ENCODE data around the gene AMBN.

Gene AMBN

DNA sequence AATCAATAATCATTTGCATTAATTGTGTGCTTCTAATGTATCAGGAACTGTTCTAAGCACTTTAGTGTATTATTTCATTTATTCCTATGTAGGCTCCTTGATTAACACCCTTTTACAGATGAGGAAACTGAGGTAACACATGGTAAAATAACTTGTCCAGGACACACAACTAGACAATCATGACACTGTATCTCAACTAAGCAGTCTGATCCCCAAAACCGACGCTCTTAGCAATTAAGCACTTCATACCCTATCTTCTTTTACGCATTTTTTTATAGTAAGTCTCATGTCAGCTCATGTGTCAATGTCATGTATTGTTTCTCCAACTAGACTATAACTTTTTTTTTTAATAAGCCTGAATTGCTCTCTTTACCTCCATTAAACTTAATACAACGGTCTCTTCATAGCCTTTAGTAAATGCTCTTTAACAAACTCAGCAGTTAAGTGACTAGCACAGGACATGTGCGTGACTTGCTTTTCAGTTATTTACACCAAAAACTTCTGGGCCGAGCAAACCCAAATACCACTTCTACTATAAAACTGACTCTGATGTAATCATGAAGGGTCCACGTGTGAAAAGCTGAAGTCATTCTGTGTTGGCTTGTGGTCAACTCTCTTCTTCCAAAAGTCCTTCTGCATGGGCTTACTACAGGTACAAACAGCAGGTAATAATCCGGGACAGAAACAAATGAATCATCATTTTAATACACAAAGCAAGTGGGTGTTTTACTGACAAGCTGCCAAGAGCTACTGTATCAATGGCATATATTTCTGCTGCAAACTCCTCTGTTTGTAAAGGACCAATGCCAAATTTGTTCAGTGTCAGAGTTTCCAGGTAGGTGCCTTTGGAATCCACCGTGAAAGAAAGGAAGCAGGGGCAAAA lies 7.9 kb upstream of the AMBN start:
- H3K36me3 ChIP-seq (ENCODE audit: control insufficient read depth, insufficient read depth, low read length), result no peaks in the 10 kb centered on the region
- no peak overlapping the region for H2BK120ac ChIP-seq (ENCODE audit: low read depth, low read length)
- WGBS (ENCODE audit: extremely low coverage, insufficient coverage, low lambda C conversion rate), result no CpG with 5 or more reads among the region's 9 CpGs
- H3K18ac ChIP-seq (ENCODE audit: low read length), result no peak overlapping the region
- no peak overlapping the region for H4K8ac ChIP-seq (ENCODE audit: low read depth, low read length)
- H3K4ac ChIP-seq (ENCODE audit: low read depth, low read length), result no peak overlapping the region
- no peaks in the 10 kb centered on the region for H3K79me2 ChIP-seq (ENCODE audit: control insufficient read depth, insufficient read depth, low read length)
- no peaks in the 10 kb centered on the region for H3K79me1 ChIP-seq (ENCODE audit: low read length)
- H2AK5ac ChIP-seq (ENCODE audit: low read length), result no peak overlapping the region
- H3K27me3 ChIP-seq (ENCODE audit: insufficient read depth, low read length, poor library complexity), result no peaks in the 10 kb centered on the region
- H3K4me2 ChIP-seq (ENCODE audit: low read length), result no peak overlapping the region
- H3K4me1 ChIP-seq (ENCODE audit: control insufficient read depth, low read depth, low read length), result no peaks in the 10 kb centered on the region
- no peak overlapping the region for H3K4me3 ChIP-seq (ENCODE audit: low read length)
- H2BK15ac ChIP-seq (replicated peaks; ENCODE audit: low read depth), result no peak overlapping the region
- no peak overlapping the region for H3K27ac ChIP-seq (ENCODE audit: low read depth, low read length)
- H2BK5ac ChIP-seq (ENCODE audit: low read length), result no peak overlapping the region
- DNase-seq, result no peak
- no peak overlapping the region for H3K9ac ChIP-seq (ENCODE audit: low read length)
- no peak overlapping the region for H3K23ac ChIP-seq (ENCODE audit: low read length)
- no peak overlapping the region for H4K5ac ChIP-seq (ENCODE audit: low read length)
- no peak overlapping the region for H3K56ac ChIP-seq (ENCODE audit: low read length)

- no peak overlapping the region for H2AK5ac ChIP-seq (ENCODE audit: low read length)
- H2BK15ac ChIP-seq (replicated peaks; ENCODE audit: low read depth), result no peak overlapping the region
- H3K4me2 ChIP-seq (ENCODE audit: low read length), result no peak overlapping the region
- H4K8ac ChIP-seq (ENCODE audit: low read depth, low read length), result no peak overlapping the region
- H3K56ac ChIP-seq (ENCODE audit: low read length), result no peak overlapping the region
- H3K4me3 ChIP-seq (ENCODE audit: low read length), result no peak overlapping the region
- no peaks in the 10 kb centered on the region for H3K79me1 ChIP-seq (ENCODE audit: low read length)
- H4K5ac ChIP-seq (ENCODE audit: low read length), result no peak overlapping the region
- no peak overlapping the region for H2BK120ac ChIP-seq (ENCODE audit: low read depth, low read length)
- no peak overlapping the region for H3K27ac ChIP-seq (ENCODE audit: low read depth, low read length)
- no peak for DNase-seq
- H3K79me2 ChIP-seq (ENCODE audit: control insufficient read depth, insufficient read depth, low read length), result no peaks in the 10 kb centered on the region
- H3K4me1 ChIP-seq (ENCODE audit: control insufficient read depth, low read depth, low read length), result no peaks in the 10 kb centered on the region
- no peak overlapping the region for H3K4ac ChIP-seq (ENCODE audit: low read depth, low read length)
- H3K36me3 ChIP-seq (ENCODE audit: control insufficient read depth, insufficient read depth, low read length), result no peaks in the 10 kb centered on the region
- no CpG with 5 or more reads among the region's 2 CpGs for WGBS (ENCODE audit: extremely low coverage, insufficient coverage, low lambda C conversion rate)
- H3K27me3 ChIP-seq (ENCODE audit: insufficient read depth, low read length, poor library complexity), result no peaks in the 10 kb centered on the region
- no peak overlapping the region for H3K9ac ChIP-seq (ENCODE audit: low read length)
- H3K18ac ChIP-seq (ENCODE audit: low read length), result no peak overlapping the region
- no peak overlapping the region for H2BK5ac ChIP-seq (ENCODE audit: low read length)
- H3K23ac ChIP-seq (ENCODE audit: low read length), result no peak overlapping the region
Observed at GRCh38 chr4:70586841-70587240, 5.2 kb upstream of the AMBN start.

DNA sequence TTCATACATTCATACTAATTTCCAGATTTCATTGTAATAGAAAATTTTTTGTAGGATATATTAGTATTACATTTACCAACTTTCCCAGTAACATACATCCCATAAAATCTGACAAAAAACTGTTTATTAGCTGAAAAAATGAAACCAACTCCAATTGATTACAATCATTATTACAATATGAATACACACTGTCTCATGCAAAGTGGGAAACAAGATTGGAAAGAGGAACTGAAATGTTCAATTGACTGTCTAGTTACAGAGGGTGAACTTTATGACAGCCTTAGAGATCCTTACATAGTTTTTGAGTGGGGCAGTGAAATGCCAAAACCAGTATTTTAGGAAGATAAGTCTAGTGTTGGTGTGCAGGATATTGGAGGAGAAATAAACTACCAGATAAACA lies 2.3 kb upstream of the AMBN start:
- Histone ChIP-seq H3K9ac (ENCODE audit: low read length) (no peak overlapping the region), H3K36me3 (ENCODE audit: control insufficient read depth, insufficient read depth, low read length) (no peaks in the 10 kb centered on the region), H3K4me3 (ENCODE audit: low read length) (no peak overlapping the region), H2BK5ac (ENCODE audit: low read length) (no peak overlapping the region), H3K79me2 (ENCODE audit: control insufficient read depth, insufficient read depth, low read length) (no peaks in the 10 kb centered on the region), H3K23ac (ENCODE audit: low read length) (no peak overlapping the region), H2BK15ac (replicated peaks; ENCODE audit: low read depth) (no peak overlapping the region), H4K5ac (ENCODE audit: low read length) (no peak overlapping the region), H3K79me1 (ENCODE audit: low read length) (no peaks in the 10 kb centered on the region), H3K27me3 (ENCODE audit: insufficient read depth, low read length, poor library complexity) (no peaks in the 10 kb centered on the region), H3K4me1 (ENCODE audit: control insufficient read depth, low read depth, low read length) (no peaks in the 10 kb centered on the region), H3K4ac (ENCODE audit: low read depth, low read length) (no peak overlapping the region), H3K18ac (ENCODE audit: low read length) (no peak overlapping the region), H3K56ac (ENCODE audit: low read length) (no peak overlapping the region), H3K4me2 (ENCODE audit: low read length) (no peak overlapping the region), H2BK120ac (ENCODE audit: low read depth, low read length) (no peak overlapping the region), H4K8ac (ENCODE audit: low read depth, low read length) (no peak overlapping the region), H3K27ac (ENCODE audit: low read depth, low read length) (no peak overlapping the region), H2AK5ac (ENCODE audit: low read length) (no peak overlapping the region)
- DNase-seq, result no peak

- Histone ChIP-seq H2BK120ac (ENCODE audit: low read depth, low read length) (no peak overlapping the region), H3K23ac (ENCODE audit: low read length) (no peak overlapping the region), H3K4me3 (ENCODE audit: low read length) (no peak overlapping the region), H2BK15ac (replicated peaks; ENCODE audit: low read depth) (no peak overlapping the region), H4K8ac (ENCODE audit: low read depth, low read length) (no peak overlapping the region), H2AK5ac (ENCODE audit: low read length) (no peak overlapping the region), H3K27me3 (ENCODE audit: insufficient read depth, low read length, poor library complexity) (no peaks in the 10 kb centered on the region), H2BK5ac (ENCODE audit: low read length) (no peak overlapping the region), H3K4ac (ENCODE audit: low read depth, low read length) (no peak overlapping the region), H3K27ac (ENCODE audit: low read depth, low read length) (no peak overlapping the region), H3K56ac (ENCODE audit: low read length) (no peak overlapping the region), H3K4me2 (ENCODE audit: low read length) (no peak overlapping the region), H3K36me3 (ENCODE audit: control insufficient read depth, insufficient read depth, low read length) (no peaks in the 10 kb centered on the region), H3K18ac (ENCODE audit: low read length) (no peak overlapping the region), H3K9ac (ENCODE audit: low read length) (no peak overlapping the region), H3K79me2 (ENCODE audit: control insufficient read depth, insufficient read depth, low read length) (no peaks in the 10 kb centered on the region), H3K4me1 (ENCODE audit: control insufficient read depth, low read depth, low read length) (no peaks in the 10 kb centered on the region), H3K79me1 (ENCODE audit: low read length) (no peaks in the 10 kb centered on the region), H4K5ac (ENCODE audit: low read length) (no peak overlapping the region)
- no peak for DNase-seq
Observed at GRCh38 chr4:70594196-70594595, 2.1 kb downstream of the AMBN start.

DNA sequence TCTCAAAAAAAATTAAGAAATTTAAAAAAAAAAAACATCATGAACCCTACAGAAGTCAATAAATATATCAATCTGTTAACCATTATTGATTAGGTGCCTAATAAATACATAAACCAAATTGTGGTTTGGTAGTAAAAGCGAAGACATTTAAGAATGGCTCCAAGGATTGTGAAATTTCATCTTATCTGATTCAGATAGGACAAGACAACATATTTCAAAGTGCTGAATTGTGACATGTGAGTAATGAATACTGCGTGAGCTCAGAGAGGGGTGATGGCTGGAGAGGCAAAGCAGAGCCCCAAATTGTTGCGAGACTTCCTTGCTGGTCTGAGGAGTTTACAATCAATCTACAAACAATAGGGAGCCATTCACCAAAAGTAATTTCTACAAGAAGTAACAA lies 8.2 kb downstream of the AMBN start:
- Histone ChIP-seq H4K5ac (ENCODE audit: low read length) (no peak overlapping the region), H3K56ac (ENCODE audit: low read length) (no peak overlapping the region), H3K4me1 (ENCODE audit: control insufficient read depth, low read depth, low read length) (no peaks in the 10 kb centered on the region), H3K79me1 (ENCODE audit: low read length) (no peaks in the 10 kb centered on the region), H3K27ac (ENCODE audit: low read depth, low read length) (no peak overlapping the region), H3K4ac (ENCODE audit: low read depth, low read length) (no peak overlapping the region), H3K27me3 (ENCODE audit: insufficient read depth, low read length, poor library complexity) (no peaks in the 10 kb centered on the region), H4K8ac (ENCODE audit: low read depth, low read length) (no peak overlapping the region), H2BK120ac (ENCODE audit: low read depth, low read length) (no peak overlapping the region), H3K9ac (ENCODE audit: low read length) (no peak overlapping the region), H2BK15ac (replicated peaks; ENCODE audit: low read depth) (no peak overlapping the region), H2BK5ac (ENCODE audit: low read length) (no peak overlapping the region), H3K18ac (ENCODE audit: low read length) (no peak overlapping the region), H3K4me2 (ENCODE audit: low read length) (no peak overlapping the region), H3K79me2 (ENCODE audit: control insufficient read depth, insufficient read depth, low read length) (no peaks in the 10 kb centered on the region), H2AK5ac (ENCODE audit: low read length) (no peak overlapping the region), H3K23ac (ENCODE audit: low read length) (no peak overlapping the region), H3K36me3 (ENCODE audit: control insufficient read depth, insufficient read depth, low read length) (no peaks in the 10 kb centered on the region), H3K4me3 (ENCODE audit: low read length) (no peak overlapping the region)
- no CpG with 5 or more reads among the region's 3 CpGs for WGBS (ENCODE audit: extremely low coverage, insufficient coverage, low lambda C conversion rate)
- DNase-seq, result no peak

DNA sequence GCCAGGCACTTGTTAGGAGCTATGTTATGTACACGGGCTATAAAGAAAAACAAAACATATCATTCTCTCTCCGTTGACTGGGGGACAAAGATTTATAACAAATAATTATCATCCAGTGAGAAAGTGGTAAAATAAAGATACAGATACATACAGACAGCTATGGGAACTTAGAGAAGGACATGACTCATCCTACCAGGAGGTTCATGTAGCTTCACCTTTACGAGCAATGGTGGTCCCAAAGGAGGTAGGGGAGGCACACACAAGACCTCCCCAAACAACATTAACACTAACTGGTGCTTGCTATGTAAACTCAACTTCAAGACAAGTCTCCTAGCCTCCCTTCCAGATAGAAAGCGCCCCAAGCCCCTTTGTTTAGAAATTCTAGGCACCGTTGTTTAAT lies 8.9 kb downstream of the AMBN start:
- Histone ChIP-seq H3K23ac (ENCODE audit: low read length) (no peak overlapping the region), H3K4ac (ENCODE audit: low read depth, low read length) (no peak overlapping the region), H3K9ac (ENCODE audit: low read length) (no peak overlapping the region), H3K36me3 (ENCODE audit: control insufficient read depth, insufficient read depth, low read length) (no peaks in the 10 kb centered on the region), H2BK5ac (ENCODE audit: low read length) (no peak overlapping the region), H2AK5ac (ENCODE audit: low read length) (no peak overlapping the region), H3K4me1 (ENCODE audit: control insufficient read depth, low read depth, low read length) (no peaks in the 10 kb centered on the region), H3K27ac (ENCODE audit: low read depth, low read length) (no peak overlapping the region), H3K4me3 (ENCODE audit: low read length) (no peak overlapping the region), H4K8ac (ENCODE audit: low read depth, low read length) (no peak overlapping the region), H3K4me2 (ENCODE audit: low read length) (no peak overlapping the region), H3K27me3 (ENCODE audit: insufficient read depth, low read length, poor library complexity) (no peaks in the 10 kb centered on the region), H3K79me2 (ENCODE audit: control insufficient read depth, insufficient read depth, low read length) (no peaks in the 10 kb centered on the region), H2BK120ac (ENCODE audit: low read depth, low read length) (no peak overlapping the region), H4K5ac (ENCODE audit: low read length) (no peak overlapping the region), H3K79me1 (ENCODE audit: low read length) (no peaks in the 10 kb centered on the region), H3K18ac (ENCODE audit: low read length) (no peak overlapping the region), H3K56ac (ENCODE audit: low read length) (no peak overlapping the region), H2BK15ac (replicated peaks; ENCODE audit: low read depth) (no peak overlapping the region)
- WGBS (ENCODE audit: extremely low coverage, insufficient coverage, low lambda C conversion rate), result no CpG with 5 or more reads among the region's 5 CpGs
- DNase-seq, result no peak
